Stimulated activated CD4-positive, alpha-beta T cell treated with anti-CD3 and anti-CD28 coated beads, Interleukin-4, amount 100 ng/mL, for 1 hour (primary cell): ENCODE results near the gene APCDD1L.

Experiments used
- DNase-seq: peaks from one replicate; pipeline ENCODE4 v3.0.0-alpha.2; 2020

APCDD1L gene

GRCh38 chr20:58544891-58545290 lies 29.7 kb upstream of the APCDD1L start:
- no peak for DNase-seq

- no peak for DNase-seq
These were observed 29.1 kb upstream of the APCDD1L start for GRCh38 chr20:58544286-58544685.

GRCh38 chr20:58543274-58543673 lies 28.1 kb upstream of the APCDD1L start:
- no peak for DNase-seq

- DNase-seq: no peak
These were observed 27.4 kb upstream of the APCDD1L start for GRCh38 chr20:58542411-58543095.

- DNase-seq: peak; percentile 8
These were observed 26.8 kb upstream of the APCDD1L start for GRCh38 chr20:58542034-58542410.

GRCh38 chr20:58538752-58539151 lies 23.6 kb upstream of the APCDD1L start:
- DNase-seq: no peak

- no peak for DNase-seq
These were observed 22.6 kb upstream of the APCDD1L start for GRCh38 chr20:58537831-58538230.

- DNase-seq: no peak
These were observed 21.1 kb upstream of the APCDD1L start for GRCh38 chr20:58536289-58536688.

- DNase-seq: no peak
These were observed 16.5 kb upstream of the APCDD1L start for GRCh38 chr20:58531657-58532056.

- DNase-seq: no peak
These were observed 15.9 kb upstream of the APCDD1L start for GRCh38 chr20:58531063-58531462.

- DNase-seq: no peak
These were observed 13.2 kb upstream of the APCDD1L start for GRCh38 chr20:58528412-58528811.

GRCh38 chr20:58526411-58526810 lies 11.2 kb upstream of the APCDD1L start:
- DNase-seq: no peak

- DNase-seq: no peak
These were observed 9.6 kb upstream of the APCDD1L start for GRCh38 chr20:58524814-58525213.

GRCh38 chr20:58523971-58524315 lies 8.7 kb upstream of the APCDD1L start:
- no peak for DNase-seq

GRCh38 chr20:58523072-58523970 lies 8.1 kb upstream of the APCDD1L start:
- DNase-seq: no peak

GRCh38 chr20:58522666-58523065 lies 7.5 kb upstream of the APCDD1L start:
- no peak for DNase-seq

GRCh38 chr20:58521763-58522162 lies 6.6 kb upstream of the APCDD1L start:
- DNase-seq: no peak

- DNase-seq: no peak
These were observed 4.9 kb upstream of the APCDD1L start for GRCh38 chr20:58519940-58520712.

GRCh38 chr20:58518896-58519593 lies 3.8 kb upstream of the APCDD1L start:
- DNase-seq: no peak

GRCh38 chr20:58518387-58518786 lies 3.2 kb upstream of the APCDD1L start:
- DNase-seq: no peak

- no peak for DNase-seq
These were observed 622 bp downstream of the APCDD1L start for GRCh38 chr20:58514321-58515232.
